Sigmoid colon (tissue), 7 donors: ENCODE data around the gene LSG1. TPM values are rescaled to one million over a fixed set of nuclear protein-coding genes. Genes with fewer than 3 reads are reported as not detected.

Experiments used
- DNase-seq: peaks from one replicate; pipeline ENCODE4 v3.0.0-alpha.2; 2019
- H3K27ac ChIP-seq, 4 donors: fragments of 200-600 bp; sonication (generic); one replicate each; pipeline ENCODE4 v1.5.1; 2016 to 2019; ENCODE audit warnings: mild to moderate bottlenecking in 1 of 4
- H3K27me3 ChIP-seq, 3 donors: fragments of 200-600 bp; sonication (generic); one replicate each; pipeline ENCODE4 v1.5.1; 2019; ENCODE audit warnings: mild to moderate bottlenecking in 1 of 3
- H3K36me3 ChIP-seq, 4 donors: fragments of 200-600 bp; sonication (generic); one replicate each; pipeline ENCODE4 v1.5.1; 2016 to 2019
- H3K4me1 ChIP-seq, 4 donors: fragments of 200-600 bp; sonication (generic); one replicate each; pipeline ENCODE4 v1.5.1; 2017 to 2019
- H3K4me3 ChIP-seq, 4 donors: fragments of 200-600 bp; sonication (generic); one replicate each; pipeline ENCODE4 v1.5.1; 2017 to 2019; ENCODE audit warnings: mild to moderate bottlenecking in 2 of 4, moderate library complexity in 1 of 4
- H3K9me3 ChIP-seq, 4 donors: fragments of 200-600 bp in 3 of 4; sonication (generic) in 3 of 4; one replicate each; pipeline versions ENCODE4 v1.5.1 to v1.6.1; 2013 to 2019
- EP300 ChIP-seq, 4 donors: sonication (generic); formaldehyde crosslinking; IDR thresholded peaks; one replicate each; pipeline ENCODE4 v1.6.1; 2017; ENCODE audit warnings: antibody characterized with exemption in 4 of 4
- POLR2A ChIP-seq, 2 donors: fragments of 450-650 bp; IDR thresholded peaks; one replicate each; pipeline ENCODE4 v1.6.1; 2016; ENCODE audit warnings: antibody characterized with exemption in 2 of 2, mild to moderate bottlenecking in 2 of 2, moderate library complexity in 2 of 2
- POLR2AphosphoS5 ChIP-seq, 4 donors: sonication (generic); formaldehyde crosslinking; IDR thresholded peaks; one replicate each; pipeline ENCODE4 v1.6.1; 2017; ENCODE audit warnings: antibody characterized with exemption in 4 of 4
- WGBS, 2 donors: extraction: QIAGEN DNeasy Blood & Tissue Kit; methylation state at CpG; one replicate each; pipeline ENCODE4 v1.1.7; 2013; 5-methylcytosine and 5-hydroxymethylcytosine counted together
- intact Hi-C: fragments of 100-400 bp; cut with DNase I; formaldehyde crosslinking; loops from one replicate; pipeline ENCODE4 v1.15.1; 2023
- polyA plus RNA-seq, 3 donors: library from polyadenylated mRNA; stranded (reverse); fragments of 200-250 nt; gene quantifications; one replicate each; pipeline ENCODE4 v1.2.3, GENCODE V29; 2013
- total RNA-seq, 4 donors: library from RNA; depleted of rRNA; stranded (reverse); fragments of >200 nt; gene quantifications; one replicate each; pipeline ENCODE4 v1.1.0, GENCODE V29; 2016
- TF ChIP-seq, protein P1 (sequence below), 4 experiments: fragments of 450-650 bp in 3 of 4; fragments of 200-600 bp in 1 of 4; IDR thresholded peaks; one replicate each; pipeline ENCODE4 v1.5.1; 2016 to 2019; ENCODE audit warnings: antibody characterized with exemption in 4 of 4, mild to moderate bottlenecking in 3 of 4, moderate library complexity in 2 of 4
- donor health status: healthy with polysubstance abuse.
- donor health status: Bipolar disorder and iron deficiency.
- donor health status: healthy.

LSG1 gene
- total and polyA plus RNA-seq, 7 donors = 6.0 to 32.4 (median 21.0) TPM

DNA sequence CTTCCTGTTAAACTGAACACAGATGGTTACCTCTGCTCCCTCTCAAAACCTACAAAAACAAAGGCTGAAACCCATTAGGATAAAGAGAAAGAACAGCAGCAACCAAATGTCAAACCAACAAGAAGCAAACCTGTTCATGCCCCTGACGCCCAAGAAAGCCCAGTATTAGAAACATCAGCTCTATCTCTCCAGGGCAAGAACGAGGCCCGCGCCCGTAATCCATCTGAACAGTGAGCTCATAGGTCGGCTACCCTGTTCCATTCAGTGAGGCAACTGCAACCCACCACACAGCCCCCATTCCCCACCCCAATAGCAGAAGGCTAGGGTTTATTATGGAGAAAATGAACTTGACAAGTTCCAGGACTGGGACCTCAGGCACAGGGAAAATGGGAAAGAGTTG, 10.0 kb downstream of the LSG1 start:
- peaks cover 5 to 96% (median 39%) of the 10 kb centered on the region in 4 donors for H3K36me3 ChIP-seq
- no peak for DNase-seq
- H3K4me3 ChIP-seq = no peak overlapping the region
- TF ChIP-seq POLR2A (IDR thresholded peaks at IDR 0.05) (no peak), POLR2AphosphoS5 (IDR thresholded peaks at IDR 0.05) (no peak), EP300 (IDR thresholded peaks at IDR 0.05) (no peak)
- TF ChIP-seq, protein P1, sequence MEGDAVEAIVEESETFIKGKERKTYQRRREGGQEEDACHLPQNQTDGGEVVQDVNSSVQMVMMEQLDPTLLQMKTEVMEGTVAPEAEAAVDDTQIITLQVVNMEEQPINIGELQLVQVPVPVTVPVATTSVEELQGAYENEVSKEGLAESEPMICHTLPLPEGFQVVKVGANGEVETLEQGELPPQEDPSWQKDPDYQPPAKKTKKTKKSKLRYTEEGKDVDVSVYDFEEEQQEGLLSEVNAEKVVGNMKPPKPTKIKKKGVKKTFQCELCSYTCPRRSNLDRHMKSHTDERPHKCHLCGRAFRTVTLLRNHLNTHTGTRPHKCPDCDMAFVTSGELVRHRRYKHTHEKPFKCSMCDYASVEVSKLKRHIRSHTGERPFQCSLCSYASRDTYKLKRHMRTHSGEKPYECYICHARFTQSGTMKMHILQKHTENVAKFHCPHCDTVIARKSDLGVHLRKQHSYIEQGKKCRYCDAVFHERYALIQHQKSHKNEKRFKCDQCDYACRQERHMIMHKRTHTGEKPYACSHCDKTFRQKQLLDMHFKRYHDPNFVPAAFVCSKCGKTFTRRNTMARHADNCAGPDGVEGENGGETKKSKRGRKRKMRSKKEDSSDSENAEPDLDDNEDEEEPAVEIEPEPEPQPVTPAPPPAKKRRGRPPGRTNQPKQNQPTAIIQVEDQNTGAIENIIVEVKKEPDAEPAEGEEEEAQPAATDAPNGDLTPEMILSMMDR (IDR thresholded peaks at IDR 0.05) = no peak
- intact Hi-C loops = no loop called here
- no peaks in the 10 kb centered on the region for H3K4me1 ChIP-seq
- no peaks in the 10 kb centered on the region for H3K27me3 ChIP-seq
- 78 to 83% methylated on average over 6 of the region's 6 CpGs for WGBS, 2 donors
- no peak overlapping the region for H3K27ac ChIP-seq
- H3K9me3 ChIP-seq = no peaks in the 10 kb centered on the region

DNA sequence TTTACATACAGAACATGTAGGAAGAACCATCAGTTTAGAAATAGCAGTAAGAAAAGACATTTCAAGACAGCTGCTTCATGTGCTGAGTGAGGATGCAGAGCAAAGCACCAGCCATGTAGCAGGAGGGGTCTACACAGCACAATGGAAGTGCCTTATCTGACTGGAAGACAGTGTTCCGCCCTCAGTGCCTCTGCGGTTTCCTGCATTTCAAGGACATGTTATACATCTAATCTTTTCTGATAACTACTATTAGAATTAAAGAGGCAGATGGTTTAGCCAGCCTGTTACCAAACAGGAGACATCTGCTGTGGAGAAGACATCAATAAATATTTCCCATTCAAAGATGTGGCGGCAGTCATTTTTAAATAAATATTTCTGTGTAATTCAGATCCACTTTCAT, 10.6 kb downstream of the LSG1 start:
- peaks cover 5 to 91% (median 39%) of the 10 kb centered on the region in 4 donors for H3K36me3 ChIP-seq
- no peak for DNase-seq
- TF ChIP-seq POLR2A (IDR thresholded peaks at IDR 0.05) = no peak
- TF ChIP-seq POLR2AphosphoS5 (IDR thresholded peaks at IDR 0.05) = no peak
- TF ChIP-seq EP300 (IDR thresholded peaks at IDR 0.05) = no peak
- TF ChIP-seq, protein P1 (IDR thresholded peaks at IDR 0.05) = no peak
- no peaks in the 10 kb centered on the region for H3K4me1 ChIP-seq
- intact Hi-C loops = no loop called here
- H3K27me3 ChIP-seq = no peaks in the 10 kb centered on the region
- H3K27ac ChIP-seq = no peak overlapping the region
- 53 to 78% methylated on average over 3 of the region's 3 CpGs for WGBS, 2 donors
- no peaks in the 10 kb centered on the region for H3K9me3 ChIP-seq
- H3K4me3 ChIP-seq = no peak overlapping the region

DNA sequence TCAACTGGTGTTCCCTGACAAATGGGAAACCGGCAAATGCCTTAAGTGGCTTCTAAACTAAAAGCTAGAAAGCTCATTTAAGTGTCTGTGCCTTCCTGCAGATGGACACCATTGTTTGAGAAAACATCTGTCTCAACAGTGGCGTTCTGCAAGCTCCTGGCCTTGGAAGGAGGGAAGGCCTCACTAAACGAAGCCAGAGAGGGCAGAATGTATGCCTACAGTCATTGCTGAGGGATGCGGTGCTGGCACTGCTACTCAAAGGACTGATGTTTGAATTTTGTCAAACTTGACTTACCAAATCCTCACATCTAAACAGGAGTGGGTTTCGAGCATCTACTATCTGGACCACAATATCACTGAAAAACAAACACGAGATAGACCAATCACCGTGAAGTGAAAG, 12.2 kb downstream of the LSG1 start:
- intact Hi-C loops = no loop called here
- Histone ChIP-seq H3K27ac (no peak overlapping the region), H3K4me3 (no peak overlapping the region), H3K9me3 (no peaks in the 10 kb centered on the region), H3K36me3 (peaks cover 5 to 82% (median 28%) of the 10 kb centered on the region in 4 donors), H3K4me1 (no peaks in the 10 kb centered on the region), H3K27me3 (no peaks in the 10 kb centered on the region)
- TF ChIP-seq POLR2A (IDR thresholded peaks at IDR 0.05) (no peak), POLR2AphosphoS5 (IDR thresholded peaks at IDR 0.05) (no peak), EP300 (IDR thresholded peaks at IDR 0.05) (no peak)
- TF ChIP-seq, protein P1 (IDR thresholded peaks at IDR 0.05) = no peak
- WGBS, 2 donors = 88 to 90% methylated on average over 7 of the region's 7 CpGs
- no peak for DNase-seq

DNA sequence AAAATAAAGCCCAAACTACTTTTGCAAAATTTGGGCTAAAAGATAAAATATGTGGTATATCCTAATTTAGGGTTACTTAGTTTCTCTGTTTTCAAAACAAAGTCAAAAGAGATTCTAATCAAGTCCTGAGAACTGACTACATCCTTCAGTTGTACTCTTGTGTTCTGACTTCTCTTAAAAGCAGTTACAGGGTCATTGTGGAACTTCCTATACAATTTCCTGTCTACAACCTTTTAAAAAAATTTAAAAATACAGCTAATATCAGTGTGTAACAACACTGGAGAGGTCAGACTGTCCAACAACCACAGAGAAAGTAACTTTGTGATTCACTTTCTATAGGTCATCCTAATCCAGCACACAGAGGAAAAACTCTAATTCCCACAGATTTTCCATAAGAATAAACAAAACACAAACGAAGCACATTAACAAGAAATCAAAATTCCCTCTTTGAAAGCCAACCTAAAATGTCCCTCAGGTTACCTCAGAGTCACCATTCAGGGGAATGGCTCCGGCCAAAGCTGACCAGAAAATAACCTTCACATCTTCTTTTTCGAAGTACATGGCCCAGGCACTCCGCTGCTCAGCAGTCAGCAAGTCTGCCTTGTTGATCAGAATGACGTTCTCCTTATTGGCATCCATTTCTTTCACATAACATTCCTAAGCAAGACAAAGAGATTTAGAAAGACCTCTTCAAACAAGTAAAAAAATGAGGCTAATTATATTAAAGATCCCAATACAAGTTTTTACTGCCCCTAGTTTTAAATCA, 13.3 kb downstream of the LSG1 start:
- Histone ChIP-seq H3K27ac (no peak overlapping the region), H3K36me3 (peaks cover 3 to 81% (median 24%) of the 10 kb centered on the region in 4 donors)
- WGBS, 2 donors = 85% methylated on average over 5 of the region's 5 CpGs

More for the DNA sequence above, 13.3 kb downstream of the LSG1 start:
- no peak for TF ChIP-seq POLR2A (IDR thresholded peaks at IDR 0.05)
- TF ChIP-seq, protein P1 (IDR thresholded peaks at IDR 0.05) = no peak
- TF ChIP-seq POLR2AphosphoS5 (IDR thresholded peaks at IDR 0.05) = no peak
- no peak for TF ChIP-seq EP300 (IDR thresholded peaks at IDR 0.05)
- no peaks in the 10 kb centered on the region for H3K9me3 ChIP-seq
- H3K27me3 ChIP-seq = no peaks in the 10 kb centered on the region
- no peak overlapping the region for H3K4me3 ChIP-seq
- intact Hi-C loops = no loop called here
- no peaks in the 10 kb centered on the region for H3K4me1 ChIP-seq
- no peak for DNase-seq
